Iris pigment epithelial cell (primary cell): Measurements from ENCODE around the gene MED13L.

Experiments
- DNase-seq: peaks from one replicate; pipeline ENCODE4 v3.0.0-alpha.2; 2011; ENCODE audit warnings: low read depth

Gene MED13L

GRCh38 chr12:116184763-116185162 lies 92.7 kb downstream of the MED13L start:
- peak; percentile 55 for DNase-seq

DNA sequence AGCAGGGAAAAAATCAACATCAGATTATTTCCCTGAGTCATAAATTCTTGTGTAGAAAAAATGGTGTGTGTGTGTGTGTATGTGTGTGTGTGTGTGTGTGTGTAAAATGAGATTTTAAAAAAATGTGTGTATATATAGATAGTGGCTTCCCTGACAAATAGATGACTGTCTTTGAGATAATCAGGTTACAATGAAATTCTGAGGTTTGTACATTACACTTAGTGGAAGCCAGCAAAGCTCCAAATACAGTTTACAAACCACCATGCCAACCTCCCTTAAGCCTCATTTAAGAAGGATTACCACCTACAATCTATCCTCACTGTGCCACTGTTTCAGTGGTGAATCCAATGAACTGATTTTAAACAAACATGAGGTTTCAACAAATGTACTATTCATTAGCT lies 93.8 kb downstream of the MED13L start:
- DNase-seq, result no peak

DNA sequence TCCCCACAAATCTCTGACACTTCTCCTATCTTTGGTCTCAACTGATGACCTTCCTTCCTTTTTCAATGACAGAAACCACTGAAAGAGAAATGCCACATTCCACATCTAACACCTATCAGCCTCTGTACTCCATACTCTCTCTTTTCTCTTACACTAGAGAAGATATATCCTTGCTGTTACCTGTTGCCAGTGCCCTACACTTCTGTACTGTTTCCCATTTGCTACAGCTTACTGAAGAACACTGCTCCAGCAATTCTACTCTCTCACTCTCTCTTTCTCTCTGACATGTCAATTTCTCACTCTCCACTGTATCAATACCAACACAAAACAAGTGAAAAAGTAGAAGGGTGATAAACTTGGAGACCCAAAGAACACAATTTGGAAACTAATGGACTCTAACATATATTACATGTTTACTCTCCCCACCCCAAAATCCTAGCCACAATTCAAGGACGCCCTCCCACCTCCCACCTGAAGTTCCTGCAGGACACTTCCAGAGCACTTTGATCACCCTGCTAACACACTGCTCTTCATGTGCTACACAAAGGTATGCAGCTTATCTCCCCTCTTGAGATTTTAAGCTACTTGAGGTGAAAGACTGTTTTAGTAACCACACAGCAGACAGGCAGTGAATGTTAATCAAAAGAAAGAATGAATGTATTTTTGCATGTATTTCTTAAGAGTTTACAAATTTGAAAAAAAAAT lies 95.0 kb downstream of the MED13L start:
- DNase-seq, result no peak

DNA sequence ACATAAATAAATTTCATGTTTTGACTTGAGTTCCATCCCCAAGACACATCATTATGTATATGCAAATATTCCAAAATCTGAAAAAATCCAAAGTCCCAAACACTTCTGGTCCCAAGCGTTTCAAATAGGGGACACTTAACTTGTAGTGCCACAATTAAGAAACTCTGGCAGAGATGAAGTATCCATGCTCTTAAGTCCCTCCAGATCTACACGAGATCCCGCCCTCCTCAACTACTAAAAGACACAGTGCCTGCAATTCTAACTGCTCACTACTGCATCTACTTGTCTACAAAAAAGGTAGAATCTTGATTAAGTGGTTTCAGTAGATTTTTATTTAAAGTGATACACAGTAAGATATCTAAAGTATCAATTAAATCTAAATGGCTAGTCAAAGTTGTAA lies 97.0 kb downstream of the MED13L start:
- DNase-seq, result no peak

DNA sequence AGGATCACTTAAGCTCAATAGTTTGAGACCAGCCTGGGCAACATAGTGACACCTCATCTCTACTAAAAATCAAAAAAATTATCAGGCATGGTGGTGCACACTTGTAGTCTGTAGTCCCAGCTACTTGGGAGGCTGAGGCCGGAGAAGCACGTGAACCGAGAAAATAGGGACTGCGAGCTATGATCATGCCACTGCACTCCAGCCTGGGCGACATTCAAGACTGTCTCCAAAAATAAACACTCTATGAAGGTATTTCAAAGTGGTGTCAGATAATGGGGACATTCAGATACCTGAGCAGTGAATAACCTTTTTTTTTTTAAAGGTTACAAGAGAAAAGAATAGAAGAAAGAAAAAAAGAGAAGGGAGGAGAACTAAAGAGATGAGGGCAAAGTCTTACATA lies 98.1 kb downstream of the MED13L start:
- no peak for DNase-seq

DNA sequence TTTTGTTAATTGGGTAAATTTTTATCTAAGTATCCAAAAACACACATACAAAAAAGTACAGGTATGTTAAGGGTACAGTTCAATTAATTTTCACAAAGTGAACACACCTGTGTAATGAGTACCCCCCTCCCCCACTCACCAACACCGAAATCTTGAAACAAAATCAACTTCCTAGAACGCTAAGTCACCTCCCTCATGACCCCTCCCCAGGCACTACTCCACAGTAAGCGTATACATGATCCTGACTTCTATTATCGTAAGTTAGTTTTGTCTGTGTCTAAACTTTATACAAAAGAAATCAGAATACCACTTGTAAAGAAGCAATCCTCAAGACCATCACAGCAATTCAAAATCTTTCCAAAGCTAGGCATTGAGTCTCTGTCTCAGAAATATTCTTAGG lies 100.5 kb downstream of the MED13L start:
- no peak for DNase-seq

DNA sequence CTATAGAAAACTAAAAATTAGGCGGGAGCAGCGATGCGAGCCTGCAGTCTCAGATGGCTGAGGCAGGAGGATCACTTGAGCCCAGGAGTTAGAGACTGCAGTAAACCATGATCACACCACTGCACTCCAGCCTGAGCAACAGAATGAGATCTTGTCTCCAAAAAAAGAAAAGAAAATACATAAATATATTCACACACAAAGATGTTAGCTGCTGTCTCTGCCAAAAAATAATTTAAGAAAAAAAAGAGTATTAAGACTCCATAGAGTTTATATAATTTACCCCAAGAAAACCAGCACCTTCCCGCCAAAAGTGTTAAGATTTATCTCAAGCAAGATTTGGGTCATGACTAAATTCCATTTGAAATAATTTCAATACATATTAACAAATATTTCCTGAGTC lies 102.6 kb downstream of the MED13L start:
- no peak for DNase-seq

- DNase-seq, result no peak
These were observed 103.5 kb downstream of the MED13L start for GRCh38 chr12:116174006-116174405.

DNA sequence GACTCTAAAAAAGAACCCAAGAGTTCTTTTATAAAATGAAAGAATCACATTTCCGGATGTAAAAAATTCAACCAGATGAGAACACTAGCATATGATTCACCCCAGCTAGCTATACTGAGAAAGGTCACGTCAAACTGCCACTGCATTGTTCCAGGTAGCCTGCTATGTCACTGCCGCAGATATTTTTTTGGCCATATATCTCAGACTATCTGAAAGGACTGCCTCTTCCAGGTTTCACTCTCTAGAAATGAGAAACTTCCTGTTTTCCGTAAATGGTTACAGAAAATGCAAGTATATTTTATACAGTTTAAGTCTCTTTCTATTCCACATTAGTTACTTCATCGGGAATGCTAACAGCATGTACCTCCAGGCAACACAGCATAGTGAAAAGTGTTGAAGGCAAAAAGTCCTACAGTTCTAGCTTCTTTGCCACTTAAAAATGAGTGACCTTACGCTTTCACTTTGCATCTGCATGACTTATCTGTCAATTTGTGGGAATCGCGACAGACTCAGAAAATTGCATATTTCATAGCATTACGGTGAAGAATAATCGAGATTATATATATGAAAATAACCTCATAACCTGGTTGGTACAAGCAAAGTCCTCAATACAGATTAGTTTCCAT lies 105.2 kb downstream of the MED13L start:
- DNase-seq, result no peak

GRCh38 chr12:116171549-116171948 lies 105.9 kb downstream of the MED13L start:
- DNase-seq, result peak; percentile 57

GRCh38 chr12:116169071-116169470 lies 108.4 kb downstream of the MED13L start:
- DNase-seq, result no peak

DNA sequence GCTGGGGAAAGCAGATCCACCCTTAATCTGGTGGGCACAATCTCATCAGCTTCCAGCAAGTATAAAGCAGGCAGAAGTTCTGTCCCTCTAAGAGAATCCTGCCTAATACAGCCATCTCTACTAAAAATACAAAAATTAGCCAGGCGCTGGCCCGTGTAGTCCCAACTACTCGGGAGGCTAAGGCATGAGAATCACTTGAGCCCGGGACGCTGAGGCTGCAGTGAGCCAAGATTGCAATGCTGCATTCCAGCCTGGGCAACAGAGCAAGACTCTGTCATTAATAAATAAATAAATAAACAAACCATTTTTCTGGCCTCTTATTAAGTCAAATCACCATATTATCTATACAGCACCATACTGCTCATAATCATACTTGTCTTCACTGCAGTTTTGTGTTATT lies 111.2 kb downstream of the MED13L start:
- DNase-seq, result no peak

DNA sequence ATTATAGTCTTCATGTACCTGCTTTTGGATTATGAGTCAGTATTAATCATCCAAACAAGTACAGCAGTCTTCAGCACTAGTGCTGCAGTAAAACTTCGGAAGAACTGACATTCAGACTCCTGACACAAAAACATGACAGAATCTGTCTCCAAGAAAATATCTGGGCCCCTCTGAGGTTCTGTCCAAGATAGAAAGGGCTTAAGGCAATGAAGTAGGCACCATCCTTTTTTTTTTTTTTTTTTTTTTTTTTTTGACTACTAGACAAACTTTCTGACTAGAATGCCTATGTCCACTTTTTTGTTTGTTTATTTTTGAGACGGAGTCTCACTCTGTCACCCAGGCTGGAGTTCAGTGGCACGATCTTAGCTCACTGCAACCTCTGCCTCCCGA lies 112.5 kb downstream of the MED13L start:
- DNase-seq, result peak; percentile 83

DNA sequence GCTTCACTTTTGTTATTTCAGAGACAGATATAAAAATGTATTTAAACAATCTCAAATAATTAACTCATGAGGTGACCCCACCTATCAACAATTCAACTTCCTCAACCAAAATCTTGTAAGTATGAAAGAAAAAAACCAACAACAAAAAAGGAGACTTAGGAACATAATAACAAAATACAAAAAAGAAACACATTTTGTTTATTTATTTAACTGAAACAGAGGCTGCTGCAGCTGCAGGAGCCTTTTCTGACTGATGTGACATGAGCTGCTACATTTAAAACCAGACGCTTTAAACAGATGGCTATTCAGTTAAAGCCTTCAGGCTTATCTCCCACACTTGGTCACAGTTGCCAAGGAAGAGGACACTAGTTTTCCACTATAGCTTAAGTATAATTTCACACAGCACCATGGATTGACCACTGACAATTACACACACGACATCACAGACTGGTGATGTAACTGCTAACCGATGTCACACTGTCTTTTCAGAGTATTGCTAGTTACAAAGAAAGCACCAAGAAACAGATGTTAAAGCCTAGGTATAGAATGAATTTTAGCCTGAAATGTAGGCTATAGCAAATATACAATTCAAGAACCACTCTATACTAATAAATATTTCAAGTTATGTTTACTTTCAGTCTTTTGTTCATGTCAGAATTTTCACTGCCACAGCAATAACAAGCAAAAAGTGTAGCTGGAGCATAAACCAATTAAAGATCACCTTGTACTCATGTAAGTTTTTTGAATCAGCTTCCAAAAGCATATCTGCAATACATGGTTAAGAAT lies 113.0 kb downstream of the MED13L start:
- DNase-seq, result peak; percentile 34

GRCh38 chr12:116162071-116162470 lies 115.4 kb downstream of the MED13L start:
- DNase-seq, result no peak

GRCh38 chr12:116161588-116161987 lies 115.9 kb downstream of the MED13L start:
- DNase-seq, result peak; percentile 80

DNA sequence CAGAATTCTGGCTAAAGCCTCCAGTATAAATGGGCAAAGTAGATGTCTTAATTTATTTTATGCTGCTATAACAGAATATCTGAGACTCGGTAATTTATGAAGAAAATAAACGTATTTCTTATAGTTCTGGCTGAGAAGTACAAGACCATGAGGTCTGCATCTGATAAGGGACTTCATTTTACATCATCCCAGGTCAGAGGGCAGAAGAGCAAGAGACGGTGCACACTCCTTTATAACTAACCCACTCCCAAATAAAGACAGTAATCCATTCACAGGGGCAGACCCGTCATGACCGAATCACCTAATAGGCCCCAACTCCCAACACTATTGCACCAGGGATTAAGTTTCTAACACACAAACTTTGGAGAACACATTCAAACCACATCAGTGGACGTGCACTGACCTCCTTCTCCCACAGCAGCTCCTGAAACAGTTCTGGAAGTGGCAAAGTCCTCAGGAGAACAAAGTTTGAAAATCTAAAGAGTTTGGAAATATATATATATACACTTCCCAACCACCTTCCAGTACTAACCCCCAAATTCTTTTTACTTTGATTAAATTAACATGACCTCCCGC lies 116.5 kb downstream of the MED13L start:
- no peak for DNase-seq

DNA sequence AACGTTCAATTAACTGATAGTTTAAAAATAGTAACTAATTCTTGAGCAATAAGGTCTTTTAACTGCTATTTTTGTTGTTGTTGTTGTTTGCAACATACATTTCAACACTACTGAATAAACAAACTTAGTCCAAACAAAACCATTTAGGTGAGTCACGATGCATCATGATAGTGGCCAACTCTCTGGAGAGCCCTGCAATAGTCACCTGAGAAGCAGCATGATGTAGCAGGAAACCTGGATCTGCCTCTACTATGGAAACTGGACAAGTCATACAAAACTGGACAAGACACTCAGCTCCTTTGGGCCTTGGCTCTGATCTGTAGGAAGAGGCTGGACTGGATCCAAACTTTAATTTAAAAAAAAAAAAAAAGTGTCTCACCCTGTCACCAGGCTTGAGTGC lies 117.3 kb downstream of the MED13L start:
- peak; percentile 66 for DNase-seq

GRCh38 chr12:116159593-116160200 lies 117.8 kb downstream of the MED13L start:
- no peak for DNase-seq

DNA sequence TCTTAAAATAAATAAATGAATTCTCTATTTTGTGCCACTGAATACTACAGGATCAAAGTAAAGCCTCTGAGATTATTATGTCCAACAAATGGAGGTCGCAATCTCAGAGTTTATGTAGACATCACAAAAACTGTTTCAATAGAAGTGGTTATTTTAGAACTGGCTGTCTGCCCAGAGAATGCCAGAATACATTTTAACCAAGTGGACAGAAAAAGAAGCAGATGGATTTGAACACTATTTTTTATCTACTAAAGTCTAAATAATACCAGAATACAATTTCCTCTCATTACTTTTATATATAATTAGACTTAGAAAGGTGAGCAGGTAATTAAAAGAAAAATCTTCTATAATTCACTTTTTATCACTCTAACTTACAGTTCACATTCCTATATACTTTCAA lies 118.3 kb downstream of the MED13L start:
- DNase-seq, result peak; percentile 85

- DNase-seq, result no peak
These were observed 119.6 kb downstream of the MED13L start for GRCh38 chr12:116157845-116158267.

DNA sequence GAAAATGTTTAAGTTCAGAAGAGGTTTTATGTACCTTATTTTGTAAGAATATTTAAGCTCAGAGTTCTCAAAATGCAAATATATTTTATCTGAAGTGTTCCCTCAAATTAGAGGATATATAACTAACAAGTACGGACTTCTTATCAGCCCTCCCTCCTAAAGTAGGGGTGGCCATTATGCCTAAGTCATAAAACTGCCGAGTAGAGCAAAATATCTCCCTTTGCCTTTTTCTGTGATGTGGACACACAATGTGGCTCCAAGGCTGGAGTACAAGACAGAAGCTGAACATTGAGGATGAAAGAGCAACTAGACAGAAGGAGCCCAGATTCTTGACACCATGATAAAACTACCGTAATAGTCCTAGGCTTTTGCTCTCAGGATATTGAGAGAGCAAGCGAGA lies 120.9 kb downstream of the MED13L start:
- no peak for DNase-seq
